HEK293 (cell line): ENCODE data around the gene RAP2B.

Experiments
- ZNF140 ChIP-seq: fragments of 450-650 bp; formaldehyde crosslinking; IDR thresholded peaks from 2 replicates; pipeline ENCODE4 v1.5.1; 2016; ENCODE audit warnings: missing biosample characterization, missing genetic modification characterization
- ZNF146 ChIP-seq: fragments of 450-650 bp; formaldehyde crosslinking; IDR thresholded peaks from 2 replicates; pipeline ENCODE4 v1.5.1; 2016; ENCODE audit warnings: missing biosample characterization, missing genetic modification characterization
- ZNF600 ChIP-seq: fragments of 450-650 bp; formaldehyde crosslinking; IDR thresholded peaks from 2 replicates; pipeline ENCODE4 v1.5.1; 2016; ENCODE audit warnings: missing biosample characterization, missing genetic modification characterization
- ZNF792 ChIP-seq: fragments of 450-650 bp; formaldehyde crosslinking; IDR thresholded peaks from 2 replicates; pipeline ENCODE4 v1.5.1; 2016; ENCODE audit warnings: missing biosample characterization, missing genetic modification characterization
- ZNF837 ChIP-seq: fragments of 450-650 bp; formaldehyde crosslinking; IDR thresholded peaks from 2 replicates; pipeline ENCODE4 v1.5.1; 2016; ENCODE audit warnings: missing biosample characterization, missing genetic modification characterization
- TF ChIP-seq, protein P1 (sequence below): fragments of 450-650 bp; formaldehyde crosslinking; IDR thresholded peaks from 2 replicates; pipeline ENCODE4 v1.5.1; 2016; ENCODE audit warnings: missing biosample characterization, missing genetic modification characterization
- TF ChIP-seq, protein P2 (sequence below): IDR thresholded peaks from 2 replicates; pipeline ENCODE4 v1.6.1; 2011; ENCODE audit warnings: mild to moderate bottlenecking, low read depth, low read length, borderline replicate concordance
- TF ChIP-seq, protein P3 (sequence below): fragments of 450-650 bp; formaldehyde crosslinking; IDR thresholded peaks from 2 replicates; pipeline ENCODE4 v1.5.1; 2016; ENCODE audit warnings: missing biosample characterization, missing genetic modification characterization

- TF ChIP-seq ZNF146 (tag by site-specific recombination) (no peak), ZNF792 (tag by site-specific recombination) (no peak), ZNF837 (no peak), ZNF600 (tag by site-specific recombination) (no peak), ZNF140 (tag by site-specific recombination) (no peak)
- TF ChIP-seq, protein P1, sequence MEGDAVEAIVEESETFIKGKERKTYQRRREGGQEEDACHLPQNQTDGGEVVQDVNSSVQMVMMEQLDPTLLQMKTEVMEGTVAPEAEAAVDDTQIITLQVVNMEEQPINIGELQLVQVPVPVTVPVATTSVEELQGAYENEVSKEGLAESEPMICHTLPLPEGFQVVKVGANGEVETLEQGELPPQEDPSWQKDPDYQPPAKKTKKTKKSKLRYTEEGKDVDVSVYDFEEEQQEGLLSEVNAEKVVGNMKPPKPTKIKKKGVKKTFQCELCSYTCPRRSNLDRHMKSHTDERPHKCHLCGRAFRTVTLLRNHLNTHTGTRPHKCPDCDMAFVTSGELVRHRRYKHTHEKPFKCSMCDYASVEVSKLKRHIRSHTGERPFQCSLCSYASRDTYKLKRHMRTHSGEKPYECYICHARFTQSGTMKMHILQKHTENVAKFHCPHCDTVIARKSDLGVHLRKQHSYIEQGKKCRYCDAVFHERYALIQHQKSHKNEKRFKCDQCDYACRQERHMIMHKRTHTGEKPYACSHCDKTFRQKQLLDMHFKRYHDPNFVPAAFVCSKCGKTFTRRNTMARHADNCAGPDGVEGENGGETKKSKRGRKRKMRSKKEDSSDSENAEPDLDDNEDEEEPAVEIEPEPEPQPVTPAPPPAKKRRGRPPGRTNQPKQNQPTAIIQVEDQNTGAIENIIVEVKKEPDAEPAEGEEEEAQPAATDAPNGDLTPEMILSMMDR (tag by site-specific recombination), result no peak
- TF ChIP-seq, protein P2, sequence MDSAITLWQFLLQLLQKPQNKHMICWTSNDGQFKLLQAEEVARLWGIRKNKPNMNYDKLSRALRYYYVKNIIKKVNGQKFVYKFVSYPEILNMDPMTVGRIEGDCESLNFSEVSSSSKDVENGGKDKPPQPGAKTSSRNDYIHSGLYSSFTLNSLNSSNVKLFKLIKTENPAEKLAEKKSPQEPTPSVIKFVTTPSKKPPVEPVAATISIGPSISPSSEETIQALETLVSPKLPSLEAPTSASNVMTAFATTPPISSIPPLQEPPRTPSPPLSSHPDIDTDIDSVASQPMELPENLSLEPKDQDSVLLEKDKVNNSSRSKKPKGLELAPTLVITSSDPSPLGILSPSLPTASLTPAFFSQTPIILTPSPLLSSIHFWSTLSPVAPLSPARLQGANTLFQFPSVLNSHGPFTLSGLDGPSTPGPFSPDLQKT, result no peak
- TF ChIP-seq, protein P3, sequence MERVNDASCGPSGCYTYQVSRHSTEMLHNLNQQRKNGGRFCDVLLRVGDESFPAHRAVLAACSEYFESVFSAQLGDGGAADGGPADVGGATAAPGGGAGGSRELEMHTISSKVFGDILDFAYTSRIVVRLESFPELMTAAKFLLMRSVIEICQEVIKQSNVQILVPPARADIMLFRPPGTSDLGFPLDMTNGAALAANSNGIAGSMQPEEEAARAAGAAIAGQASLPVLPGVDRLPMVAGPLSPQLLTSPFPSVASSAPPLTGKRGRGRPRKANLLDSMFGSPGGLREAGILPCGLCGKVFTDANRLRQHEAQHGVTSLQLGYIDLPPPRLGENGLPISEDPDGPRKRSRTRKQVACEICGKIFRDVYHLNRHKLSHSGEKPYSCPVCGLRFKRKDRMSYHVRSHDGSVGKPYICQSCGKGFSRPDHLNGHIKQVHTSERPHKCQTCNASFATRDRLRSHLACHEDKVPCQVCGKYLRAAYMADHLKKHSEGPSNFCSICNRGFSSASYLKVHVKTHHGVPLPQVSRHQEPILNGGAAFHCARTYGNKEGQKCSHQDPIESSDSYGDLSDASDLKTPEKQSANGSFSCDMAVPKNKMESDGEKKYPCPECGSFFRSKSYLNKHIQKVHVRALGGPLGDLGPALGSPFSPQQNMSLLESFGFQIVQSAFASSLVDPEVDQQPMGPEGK (tag by site-specific recombination), result no peak
Measured at GRCh38 chr3:153176197-153176596, 14.2 kb downstream of the RAP2B start.
